ENCODE results near the gene GOLGA3. TPM values are rescaled to one million over a fixed set of nuclear protein-coding genes. Genes with fewer than 3 reads are reported as not detected.

Gene GOLGA3
- total and polyA plus RNA-seq, 12 donors, result 11.7 to 83.5 (median 48.0) TPM

DNA sequence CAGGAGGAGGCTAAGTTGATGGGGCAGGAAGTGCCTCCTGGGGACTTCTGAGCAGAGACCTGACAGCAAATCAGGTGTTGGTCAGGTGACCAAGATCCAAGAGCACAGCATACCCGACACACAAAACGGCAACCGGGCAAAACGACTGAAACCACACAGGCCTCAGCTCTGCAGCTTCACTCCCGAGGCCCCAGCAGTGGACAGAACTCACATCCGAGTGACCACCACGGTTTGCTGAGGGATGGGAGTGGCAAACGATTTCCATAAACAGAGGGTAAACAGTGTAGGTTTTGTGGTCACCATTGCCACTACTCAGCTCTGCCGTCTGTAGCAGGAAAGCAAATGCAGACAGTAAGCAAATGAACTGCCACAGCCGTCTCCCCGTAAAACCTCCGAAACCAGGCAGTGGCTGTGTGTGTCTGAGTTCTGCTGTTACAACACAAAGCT, 44.3 kb upstream of the GOLGA3 start:
- Histone ChIP-seq H3K27ac (no peak overlapping the region), H3K27me3 (no peaks in the 10 kb centered on the region), H3K4me1 (replicated peaks in 1 of 2) (no peaks in the 10 kb centered on the region), H3K36me3 (replicated peaks in 1 of 2) (peaks cover 0 to 76% of the 10 kb centered on the region in 2 donors), H3K4me3 (no peak overlapping the region), H3K9me3 (replicated peaks in 1 of 3) (no peaks in the 10 kb centered on the region)
- intact Hi-C loops (cut with DNase I), result no loop called here
- DNase-seq, result no peak
- TF ChIP-seq POLR2A (IDR thresholded peaks at IDR 0.05), result no peak
- TF ChIP-seq, protein P1, sequence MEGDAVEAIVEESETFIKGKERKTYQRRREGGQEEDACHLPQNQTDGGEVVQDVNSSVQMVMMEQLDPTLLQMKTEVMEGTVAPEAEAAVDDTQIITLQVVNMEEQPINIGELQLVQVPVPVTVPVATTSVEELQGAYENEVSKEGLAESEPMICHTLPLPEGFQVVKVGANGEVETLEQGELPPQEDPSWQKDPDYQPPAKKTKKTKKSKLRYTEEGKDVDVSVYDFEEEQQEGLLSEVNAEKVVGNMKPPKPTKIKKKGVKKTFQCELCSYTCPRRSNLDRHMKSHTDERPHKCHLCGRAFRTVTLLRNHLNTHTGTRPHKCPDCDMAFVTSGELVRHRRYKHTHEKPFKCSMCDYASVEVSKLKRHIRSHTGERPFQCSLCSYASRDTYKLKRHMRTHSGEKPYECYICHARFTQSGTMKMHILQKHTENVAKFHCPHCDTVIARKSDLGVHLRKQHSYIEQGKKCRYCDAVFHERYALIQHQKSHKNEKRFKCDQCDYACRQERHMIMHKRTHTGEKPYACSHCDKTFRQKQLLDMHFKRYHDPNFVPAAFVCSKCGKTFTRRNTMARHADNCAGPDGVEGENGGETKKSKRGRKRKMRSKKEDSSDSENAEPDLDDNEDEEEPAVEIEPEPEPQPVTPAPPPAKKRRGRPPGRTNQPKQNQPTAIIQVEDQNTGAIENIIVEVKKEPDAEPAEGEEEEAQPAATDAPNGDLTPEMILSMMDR (IDR thresholded peaks at IDR 0.05), result no peak
- WGBS, 4 donors, result 86 to 91% (median 87%) methylated on average over 9 to 12 of the region's 12 CpGs

GRCh38 chr12:132872073-132872855, 43.6 kb upstream of the GOLGA3 start:
- intact Hi-C loops (cut with DNase I), result no loop called here
- H3K27me3 ChIP-seq, result no peaks in the 10 kb centered on the region
- no peak overlapping the region for H3K27ac ChIP-seq
- H3K36me3 ChIP-seq (replicated peaks in 1 of 2), result peaks cover 0 to 81% of the 10 kb centered on the region in 2 donors
- no peak for DNase-seq
- H3K4me1 ChIP-seq (replicated peaks in 1 of 2), result no peaks in the 10 kb centered on the region
- TF ChIP-seq POLR2A (IDR thresholded peaks at IDR 0.05), result no peak
- TF ChIP-seq, protein P1 (IDR thresholded peaks at IDR 0.05), result no peak
- no peak overlapping the region for H3K4me3 ChIP-seq
- no peaks in the 10 kb centered on the region for H3K9me3 ChIP-seq (replicated peaks in 1 of 3)
- 90 to 97% (median 95%) methylated on average over 19 to 21 of the region's 21 CpGs for WGBS, 4 donors

DNA sequence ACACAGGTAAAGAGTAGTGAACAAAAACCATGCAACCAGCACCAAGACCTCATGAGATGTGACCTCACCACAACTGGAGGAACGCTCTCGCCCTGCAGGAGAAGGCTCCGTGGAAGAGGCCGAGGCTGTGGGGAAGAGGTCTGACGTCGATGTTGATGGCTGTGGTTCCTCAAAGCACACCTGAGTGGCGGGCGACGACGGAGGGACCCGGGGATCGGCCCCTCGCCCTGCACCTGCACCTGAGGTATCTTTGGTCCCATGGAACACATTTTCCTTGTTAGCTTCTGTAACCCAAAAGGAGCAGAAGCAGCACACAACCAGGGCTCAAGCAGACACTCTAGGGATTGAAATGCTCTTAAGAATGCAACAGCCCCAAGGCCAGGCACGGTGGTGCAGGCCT, 40.9 kb upstream of the GOLGA3 start:
- Histone ChIP-seq H3K36me3 (replicated peaks in 1 of 2) (peaks cover 0 to 74% of the 10 kb centered on the region in 2 donors), H3K9me3 (replicated peaks in 1 of 3) (no peaks in the 10 kb centered on the region), H3K27ac (no peak overlapping the region), H3K4me1 (replicated peaks in 1 of 2) (no peaks in the 10 kb centered on the region), H3K4me3 (no peak overlapping the region), H3K27me3 (no peaks in the 10 kb centered on the region)
- intact Hi-C loops (cut with DNase I), result no loop called here
- 93 to 97% (median 96%) methylated on average over 12 to 14 of the region's 14 CpGs for WGBS, 4 donors
- TF ChIP-seq, protein P1 (IDR thresholded peaks at IDR 0.05), result no peak
- no peak for TF ChIP-seq POLR2A (IDR thresholded peaks at IDR 0.05)
- DNase-seq, result no peak

- Histone ChIP-seq H3K27ac (peak overlapping the region in 1 of 5 donors; percentile 41), H3K4me3 (no peak overlapping the region), H3K27me3 (no peaks in the 10 kb centered on the region), H3K4me1 (replicated peaks in 1 of 2) (no peaks in the 10 kb centered on the region), H3K36me3 (replicated peaks in 1 of 2) (peaks cover 0 to 57% of the 10 kb centered on the region in 2 donors), H3K9me3 (replicated peaks in 1 of 3) (no peaks in the 10 kb centered on the region)
- DNase-seq, result no peak
- no peak for TF ChIP-seq POLR2A (IDR thresholded peaks at IDR 0.05)
- TF ChIP-seq, protein P1 (IDR thresholded peaks at IDR 0.05), result no peak
- WGBS, 4 donors, result 89 to 93% (median 91%) methylated on average over 14 of the region's 14 CpGs
- intact Hi-C loops (cut with DNase I), result no loop called here
Measured at GRCh38 chr12:132866251-132866828, 37.7 kb upstream of the GOLGA3 start.
